GM12878 (cell line): Measurements from ENCODE around the gene RASSF4. TPM values are rescaled to one million over a fixed set of nuclear protein-coding genes. Genes with fewer than 3 reads are reported as not detected.

Experiments
- ATAC-seq: fragments of 200-7000 bp; cut with Tn5 transposase; 3 replicates; pipeline ENCODE4 v1.9.1; 2020; ENCODE audit warnings: mild to moderate bottlenecking, moderate library complexity
- BruUV-seq: library from RNA; stranded (reverse); fragments of 400-500 nt; replicated peaks from 2 replicates; lab custom pipeline; 2021; lab: Mats Ljungman, UMichigan
- CTCF ChIA-PET: fragments of 300-600 bp; sonication (Branson Sonifier 250); formaldehyde crosslinking; extraction: SDS; loops from one replicate; lab custom pipeline; 2021; ENCODE audit warnings: inconsistent platforms; lab: Yijun Ruan, JAX
- POLR2A ChIA-PET: fragments of 350-600 bp; formaldehyde crosslinking; extraction: SDS; loops from one replicate; lab custom pipeline; 2021; ENCODE audit warnings: inconsistent platforms; lab: Charles Lee
- RAD21 ChIA-PET: fragments of 300-600 bp; sonication (Branson Sonifier 250); formaldehyde crosslinking; loops from one replicate; lab custom pipeline; 2023; ENCODE audit warnings: antibody characterized with exemption; ENCODE audit not compliant: unreplicated experiment; lab: Charles Lee
- SMC1A ChIA-PET: fragments of 300-600 bp; sonication (Branson Sonifier 250); formaldehyde crosslinking; loops from one replicate; lab custom pipeline; 2023; ENCODE audit not compliant: unreplicated experiment, uncharacterized antibody; lab: Charles Lee
- DNase-seq: peaks from one replicate; pipeline ENCODE4 v3.0.0-alpha.2; 2011; ENCODE audit warnings: low read depth, low spot score
- FAIRE-seq: peaks from 3 replicates; lab custom pipeline; 2011; peaks lifted over from hg19 to GRCh38; lab: Jason Lieb, UNC
- H2AFZ ChIP-seq: 2 replicates; pipeline ENCODE4 v1.6.0; 2011; ENCODE audit warnings: low read depth, low read length, control low read depth; ENCODE audit not compliant: control insufficient read depth
- H3K27ac ChIP-seq: 2 replicates; pipeline ENCODE4 v1.5.1; 2011; ENCODE audit warnings: control low read depth; ENCODE audit not compliant: control insufficient read depth, insufficient read depth
- H3K27me3 ChIP-seq, 2 experiments: replicated peaks in 1 of 2; 2 replicates each; pipeline versions ENCODE4 v1.6.0 to v1.6.1; 2011; ENCODE audit warnings: low read length in 1 of 2; ENCODE audit not compliant: control insufficient read depth in 2 of 2, insufficient read depth in 2 of 2
- H3K36me3 ChIP-seq, 2 experiments: 2 replicates each; pipeline ENCODE4 v1.5.1; 2011; ENCODE audit warnings: low read length in 1 of 2; ENCODE audit not compliant: control insufficient read depth in 2 of 2, insufficient read depth in 2 of 2
- H3K4me1 ChIP-seq: 2 replicates; pipeline ENCODE4 v1.6.1; 2011; ENCODE audit warnings: mild to moderate bottlenecking, low read length, moderate library complexity, mixed read lengths; ENCODE audit not compliant: control insufficient read depth, insufficient read depth
- H3K4me2 ChIP-seq: 2 replicates; pipeline ENCODE4 v1.6.0; 2011; ENCODE audit warnings: control low read depth; ENCODE audit not compliant: control insufficient read depth, insufficient read depth
- H3K4me3 ChIP-seq: fragments of 200-600 bp; sonication (generic); 2 replicates; pipeline ENCODE4 v1.5.1; 2016
- H3K79me2 ChIP-seq: 2 replicates; pipeline ENCODE4 v1.6.0; 2011; ENCODE audit warnings: low read length; ENCODE audit not compliant: control insufficient read depth, insufficient read depth
- H3K9ac ChIP-seq: 2 replicates; pipeline ENCODE4 v1.8.0; 2011; ENCODE audit warnings: low read length, control low read depth, mixed read lengths; ENCODE audit not compliant: control insufficient read depth, insufficient read depth
- H3K9me3 ChIP-seq: replicated peaks from 3 replicates; pipeline ENCODE4 v1.5.1; 2011; ENCODE audit warnings: mild to moderate bottlenecking, low read length; ENCODE audit not compliant: control insufficient read depth, insufficient read depth
- H4K20me1 ChIP-seq: 2 replicates; pipeline ENCODE4 v1.6.0; 2011; ENCODE audit not compliant: control insufficient read depth, insufficient read depth
- CTCF ChIP-seq, 3 experiments: IDR thresholded peaks in 2 of 3; conservative IDR thresholded peaks in 1 of 3; 2 replicates each; pipeline ENCODE4 v1.5.1; 2011; ENCODE audit warnings: low read depth in 3 of 3, low read length in 3 of 3, mild to moderate bottlenecking in 3 of 3, control low read depth in 2 of 3, moderate library complexity in 2 of 3, inconsistent platforms in 1 of 3, mixed read lengths in 1 of 3; ENCODE audit not compliant: control insufficient read depth in 2 of 3, insufficient read depth in 1 of 3; ENCODE audit errors: extremely low read depth in 1 of 3
- LARP7 ChIP-seq: fragments of 450-650 bp; IDR thresholded peaks from 2 replicates; pipeline ENCODE4 v1.6.1; 2017; ENCODE audit warnings: mild to moderate bottlenecking
- NBN ChIP-seq: fragments of 450-650 bp; IDR thresholded peaks from 2 replicates; pipeline ENCODE4 v1.6.1; 2016
- YY1 ChIP-seq: IDR thresholded peaks from 2 replicates; pipeline ENCODE4 v1.6.1; 2011; ENCODE audit warnings: low read depth, mild to moderate bottlenecking, low read length
- WGBS: methylation state at CpG from one replicate; pipeline ENCODE4 v1.1.6; 2016; ENCODE audit warnings: low lambda C conversion rate; ENCODE audit not compliant: insufficient replicate concordance, insufficient coverage; ENCODE audit errors: missing lambda C conversion rate; 5-methylcytosine and 5-hydroxymethylcytosine counted together
- in situ Hi-C: fragments of 300-500 bp; cut with MboI; formaldehyde crosslinking; loops from 9 replicates; pipeline ENCODE4 v1.14.3; 2018; ENCODE audit warnings: mixed read lengths
- intact Hi-C: fragments of 100-400 bp; cut with micrococcal nuclease; formaldehyde crosslinking; loops from one replicate; pipeline ENCODE4 v1.14.2; 2022; ENCODE audit not compliant: unreplicated experiment
- polyA plus RNA-seq, 11 experiments: library from polyadenylated mRNA; depleted of rRNA in 4 of 11; unstranded in 6 of 11; stranded (reverse) in 5 of 11; fragments of >200 nt; fragmentation: Nextera tagmentation in 4 of 11; fragmentation: Illumina TruSeq in 1 of 11; extraction: Ambion mirVana in 4 of 11; extraction: Trizol in 1 of 11; gene quantifications; 1 replicate in 1 of 11; 2 replicates in 10 of 11; pipeline versions ENCODE4 v1.2.1 to v1.2.3, GENCODE V29; 2011 to 2016; ENCODE audit warnings: inconsistent platforms in 2 of 11, missing spikeins in 2 of 11, low read depth in 1 of 11
- total RNA-seq, 4 experiments: library from RNA; depleted of rRNA in 3 of 4; stranded (reverse); fragments of >200 nt in 3 of 4; fragmentation: Illumina TruSeq in 1 of 4; extraction: Trizol in 1 of 4; gene quantifications; 2 replicates each; pipeline versions ENCODE4 v1.2.1 to v1.2.3, GENCODE V29; 2013 to 2021

RASSF4 gene
- total and polyA plus RNA-seq, 10 of the 15 experiments (the other 5 are each of a cell fraction or from before 2014, with no cell fraction given): 3.7 to 71.1 (median 16.8) TPM

- peak overlapping the region; percentile 13; the same call in 1 of the 2 replicates for H3K9ac ChIP-seq
- no peak overlapping the region; the same call in 1 of the 2 replicates for H2AFZ ChIP-seq
- in situ Hi-C loops (loop anchor here (10.0 to 25.0 kb wide), 2 partner anchors 1562 to 1805 kb away; partner anchors contain the start of gene HNRNPF), intact Hi-C loops (loop anchor here (1.0 to 10.0 kb wide), 4 partner anchors 8 to 1822 kb away; partner anchors contain the start of gene ALOX5)
- H3K27ac ChIP-seq: peak overlapping the region; percentile 85
- peak overlapping the region; percentile 82 for H3K4me2 ChIP-seq
- SMC1A ChIA-PET: interaction anchor here (0.7 to 9.3 kb wide), 12 partner anchors 9 to 1365 kb away, joined by 3 to 147 read pairs (median 5); partner anchors contain the start of gene DEPP1
- H3K36me3 ChIP-seq: peaks cover 0 to 8% of the 10 kb centered on the region in 2 experiments; a peak in 2 of 4 replicates
- no peak for ATAC-seq
- no TSS peak for BruUV-seq
- no peak for DNase-seq
- H4K20me1 ChIP-seq: no peaks in the 10 kb centered on the region
- peaks cover 19% of the 10 kb centered on the region for H3K79me2 ChIP-seq
- H3K4me1 ChIP-seq: peaks cover 70% of the 10 kb centered on the region
- FAIRE-seq: no peak
- TF ChIP-seq CTCF (IDR thresholded peaks at IDR 0.05 in 2 of 3, conservative IDR thresholded peaks at IDR 0.05 in 1 of 3; ENCODE audit: control insufficient read depth in 2 of 3, extremely low read depth in 1 of 3, insufficient read depth in 1 of 3, low read depth in 3 of 3, low read length in 3 of 3) (peak; percentile 8 to 37 (median 17); a peak in 3 of 6 replicates), LARP7 (no peak), NBN (no peak), YY1 (peak; percentile 49; the same call in 1 of the 2 replicates)
- 81% methylated on average over 8 of the region's 8 CpGs for WGBS
- POLR2A ChIA-PET: interaction anchor here (0.5 to 14.0 kb wide), 7 partner anchors 9 to 1563 kb away, joined by 3 to 174 read pairs (median 4); partner anchors contain the start of genes DEPP1 and ZNF22
- peak overlapping the region; percentile 7; the same call in 1 of the 2 replicates for H3K4me3 ChIP-seq
- RAD21 ChIA-PET: interaction anchor here (1.3 to 9.2 kb wide), 4 partner anchors 12 to 33 kb away, joined by 4 to 124 read pairs (median 47); partner anchors contain the start of gene DEPP1
- CTCF ChIA-PET: interaction anchor here (0.6 to 9.1 kb wide), 14 partner anchors 9 to 286 kb away, joined by 3 to 116 read pairs (median 4); partner anchors contain the start of gene ZNF22
- no peaks in the 10 kb centered on the region for H3K27me3 ChIP-seq
- H3K9me3 ChIP-seq: no peaks in the 10 kb centered on the region
These were observed 7.4 kb downstream of the RASSF4 start for GRCh38 chr10:44966816-44967509.
